Measurements from ENCODE around the gene INTS2. TPM values are rescaled to one million over a fixed set of nuclear protein-coding genes. Genes with fewer than 3 reads are reported as not detected.

Gene INTS2
- total RNA-seq, 1 donor from 2014 or later = 12.3 TPM

GRCh38 chr17:61833536-61834193, 94.1 kb downstream of the INTS2 start:
- Mint-ChIP-seq H3K36me3 (ENCODE audit: low read depth, unreplicated experiment) (no peaks in the 10 kb centered on the region), H3K9me3 (ENCODE audit: unreplicated experiment) (no peaks in the 10 kb centered on the region), H3K27me3 (ENCODE audit: unreplicated experiment) (no peaks in the 10 kb centered on the region), H3K4me1 (ENCODE audit: unreplicated experiment) (no peaks in the 10 kb centered on the region), H3K4me3 (ENCODE audit: unreplicated experiment) (no peak overlapping the region), H3K27ac (ENCODE audit: unreplicated experiment) (no peak overlapping the region)
- no peak for TF ChIP-seq CTCF (IDR thresholded peaks at IDR 0.05; ENCODE audit: unreplicated experiment)
- DNase-seq (ENCODE audit: low spot score) = no peak

GRCh38 chr17:61832463-61832862, 95.3 kb downstream of the INTS2 start:
- no peaks in the 10 kb centered on the region for H3K4me1 Mint-ChIP-seq (ENCODE audit: unreplicated experiment)
- DNase-seq (ENCODE audit: low spot score) = no peak
- H3K27me3 Mint-ChIP-seq (ENCODE audit: unreplicated experiment) = no peaks in the 10 kb centered on the region
- H3K36me3 Mint-ChIP-seq (ENCODE audit: low read depth, unreplicated experiment) = no peaks in the 10 kb centered on the region
- H3K4me3 Mint-ChIP-seq (ENCODE audit: unreplicated experiment) = no peak overlapping the region
- no peak overlapping the region for H3K27ac Mint-ChIP-seq (ENCODE audit: unreplicated experiment)
- no peaks in the 10 kb centered on the region for H3K9me3 Mint-ChIP-seq (ENCODE audit: unreplicated experiment)
- TF ChIP-seq CTCF (IDR thresholded peaks at IDR 0.05; ENCODE audit: unreplicated experiment) = no peak

- Mint-ChIP-seq H3K4me1 (ENCODE audit: unreplicated experiment) (no peaks in the 10 kb centered on the region), H3K9me3 (ENCODE audit: unreplicated experiment) (no peaks in the 10 kb centered on the region), H3K27me3 (ENCODE audit: unreplicated experiment) (no peaks in the 10 kb centered on the region), H3K36me3 (ENCODE audit: low read depth, unreplicated experiment) (no peaks in the 10 kb centered on the region), H3K27ac (ENCODE audit: unreplicated experiment) (no peak overlapping the region), H3K4me3 (ENCODE audit: unreplicated experiment) (no peak overlapping the region)
- no peak for DNase-seq (ENCODE audit: low spot score)
- no peak for TF ChIP-seq CTCF (IDR thresholded peaks at IDR 0.05; ENCODE audit: unreplicated experiment)
Observed at GRCh38 chr17:61831099-61831498, 96.7 kb downstream of the INTS2 start.

- H3K4me1 Mint-ChIP-seq (ENCODE audit: unreplicated experiment) = no peaks in the 10 kb centered on the region
Observed at GRCh38 chr17:61828694-61829093, 99.1 kb downstream of the INTS2 start.

More at GRCh38 chr17:61828694-61829093, 99.1 kb downstream of the INTS2 start:
- Mint-ChIP-seq H3K36me3 (ENCODE audit: low read depth, unreplicated experiment) (no peaks in the 10 kb centered on the region), H3K27me3 (ENCODE audit: unreplicated experiment) (no peaks in the 10 kb centered on the region), H3K9me3 (ENCODE audit: unreplicated experiment) (no peaks in the 10 kb centered on the region), H3K4me3 (ENCODE audit: unreplicated experiment) (no peak overlapping the region), H3K27ac (ENCODE audit: unreplicated experiment) (no peak overlapping the region)
- no peak for TF ChIP-seq CTCF (IDR thresholded peaks at IDR 0.05; ENCODE audit: unreplicated experiment)
- no peak for DNase-seq (ENCODE audit: low spot score)
